ENCODE results near the gene PROSER2. TPM values are rescaled to one million over a fixed set of nuclear protein-coding genes. Genes with fewer than 3 reads are reported as not detected.
A peak's percentile ranks its signal among the peaks of the same experiment; 100 is the strongest.

The PROSER2 gene
- total and polyA plus RNA-seq, 10 donors: 1.6 to 15.4 (median 6.1) TPM

GRCh38 chr10:11853468-11853867 is 30.3 kb downstream of the PROSER2 start:
- H3K36me3 ChIP-seq: peaks cover 0 to 80% (median 0%) of the 10 kb centered on the region in 6 donors
- DNase-seq: no peak
- H3K27ac ChIP-seq: no peak overlapping the region
- TF ChIP-seq CTCF (IDR thresholded peaks at IDR 0.05 in 8 of 11, conservative IDR thresholded peaks at IDR 0.05 in 3 of 11): no peak
- TF ChIP-seq POLR2A (IDR thresholded peaks at IDR 0.05): no peak
- TF ChIP-seq POLR2AphosphoS5 (IDR thresholded peaks at IDR 0.05): no peak
- intact Hi-C loops (cut with DNase I; ENCODE audit: low total_unique reads): no loop called here
- no peaks in the 10 kb centered on the region for H3K27me3 ChIP-seq (replicated peaks in 1 of 7)
- H3K9me3 ChIP-seq: no peaks in the 10 kb centered on the region
- 94 to 99% (median 96%) methylated on average over 11 of the region's 11 CpGs for WGBS, 5 donors
- no peak overlapping the region for H3K4me3 ChIP-seq
- peaks cover 0 to 13% (median 0%) of the 10 kb centered on the region in 6 donors for H3K4me1 ChIP-seq

- H3K36me3 ChIP-seq: peaks cover 0 to 78% (median 0%) of the 10 kb centered on the region in 6 donors
- TF ChIP-seq POLR2AphosphoS5 (IDR thresholded peaks at IDR 0.05): no peak
- TF ChIP-seq POLR2A (IDR thresholded peaks at IDR 0.05): no peak
- no peak for TF ChIP-seq CTCF (IDR thresholded peaks at IDR 0.05 in 8 of 11, conservative IDR thresholded peaks at IDR 0.05 in 3 of 11)
- H3K27me3 ChIP-seq (replicated peaks in 1 of 7): no peaks in the 10 kb centered on the region
- H3K9me3 ChIP-seq: no peaks in the 10 kb centered on the region
- no peak overlapping the region for H3K27ac ChIP-seq
- WGBS, 5 donors: 94 to 96% (median 95%) methylated on average over 6 of the region's 6 CpGs
- no peak for DNase-seq
- no peak overlapping the region for H3K4me3 ChIP-seq
- intact Hi-C loops (cut with DNase I; ENCODE audit: low total_unique reads): no loop called here
- H3K4me1 ChIP-seq: peaks cover 0 to 13% (median 0%) of the 10 kb centered on the region in 6 donors
Observed at GRCh38 chr10:11854301-11854700, 31.1 kb downstream of the PROSER2 start.

- no peak overlapping the region for H3K4me3 ChIP-seq
- no peaks in the 10 kb centered on the region for H3K9me3 ChIP-seq
- TF ChIP-seq POLR2A (IDR thresholded peaks at IDR 0.05) (no peak), POLR2AphosphoS5 (IDR thresholded peaks at IDR 0.05) (no peak), CTCF (IDR thresholded peaks at IDR 0.05 in 8 of 11, conservative IDR thresholded peaks at IDR 0.05 in 3 of 11) (no peak)
- H3K36me3 ChIP-seq: peaks cover 0 to 83% (median 3%) of the 10 kb centered on the region in 6 donors
- H3K4me1 ChIP-seq: no peaks in the 10 kb centered on the region
- no peaks in the 10 kb centered on the region for H3K27me3 ChIP-seq (replicated peaks in 1 of 7)
- H3K27ac ChIP-seq: no peak overlapping the region
- 89 to 93% (median 91%) methylated on average over 17 of the region's 17 CpGs for WGBS, 5 donors
- DNase-seq: no peak
- intact Hi-C loops (cut with DNase I; ENCODE audit: low total_unique reads): no loop called here
Observed at GRCh38 chr10:11856089-11856488, 32.9 kb downstream of the PROSER2 start.

GRCh38 chr10:11856678-11857077 is 33.5 kb downstream of the PROSER2 start:
- DNase-seq: no peak
- TF ChIP-seq POLR2A (IDR thresholded peaks at IDR 0.05) (no peak), POLR2AphosphoS5 (IDR thresholded peaks at IDR 0.05) (no peak)
- Histone ChIP-seq H3K4me1 (no peaks in the 10 kb centered on the region), H3K27ac (no peak overlapping the region), H3K9me3 (no peaks in the 10 kb centered on the region), H3K27me3 (replicated peaks in 1 of 7) (no peaks in the 10 kb centered on the region), H3K36me3 (peaks cover 0 to 85% (median 6%) of the 10 kb centered on the region in 6 donors), H3K4me3 (no peak overlapping the region)
- WGBS, 5 donors: 81 to 91% (median 87%) methylated on average over 4 to 8 of the region's 8 CpGs
- intact Hi-C loops (cut with DNase I; ENCODE audit: low total_unique reads): no loop called here

GRCh38 chr10:11858093-11858492 is 34.9 kb downstream of the PROSER2 start:
- Histone ChIP-seq H3K27ac (no peak overlapping the region), H3K4me1 (peaks cover 0 to 10% (median 3%) of the 10 kb centered on the region in 6 donors), H3K4me3 (no peak overlapping the region), H3K9me3 (no peaks in the 10 kb centered on the region), H3K36me3 (peaks cover 0 to 79% (median 6%) of the 10 kb centered on the region in 6 donors), H3K27me3 (replicated peaks in 1 of 7) (no peaks in the 10 kb centered on the region)
- no peak for TF ChIP-seq CTCF (IDR thresholded peaks at IDR 0.05 in 8 of 11, conservative IDR thresholded peaks at IDR 0.05 in 3 of 11)
- TF ChIP-seq POLR2A (IDR thresholded peaks at IDR 0.05): no peak
- no peak for TF ChIP-seq POLR2AphosphoS5 (IDR thresholded peaks at IDR 0.05)
- WGBS, 5 donors: 90 to 93% (median 91%) methylated on average over 6 of the region's 6 CpGs
- peak; percentile 19 for DNase-seq
- intact Hi-C loops (cut with DNase I; ENCODE audit: low total_unique reads): no loop called here

All from spleen (tissue), 11 donors.